ENCODE measurements around the gene PEG3. TPM values are rescaled to one million over a fixed set of nuclear protein-coding genes. Genes with fewer than 3 reads are reported as not detected.
"Not testable (repeated sequence)": the region's sequence is repeated elsewhere in the genome, so short reads cannot be mapped to it uniquely, and the experiment has no call there.

Gene PEG3
- total and polyA plus RNA-seq, 2 donors (not counting 1 experiment from before 2014, with no cell fraction given), result 0.01 TPM; not detected in 1

DNA sequence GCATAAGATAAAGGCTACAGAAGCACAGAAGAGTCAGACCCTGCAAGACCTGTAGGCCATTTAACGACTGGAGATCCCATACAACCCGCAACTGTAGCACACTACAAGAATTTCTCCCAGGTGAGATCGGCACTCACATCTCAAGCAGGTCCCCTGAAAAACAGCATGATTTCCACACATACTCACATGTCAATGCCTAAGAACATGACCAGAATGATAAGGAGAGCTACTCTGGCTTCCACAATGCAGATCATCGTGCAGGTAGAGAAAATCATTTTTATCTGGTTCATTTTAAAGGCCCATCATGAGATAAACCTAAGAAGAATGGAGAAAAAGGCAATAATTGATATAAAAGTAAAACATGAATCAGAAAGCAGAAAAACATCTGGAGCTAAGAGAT is 17.5 kb upstream of the PEG3 start:
- ChIA-PET CTCF (no interaction called here), POLR2A (no interaction called here)
- Histone ChIP-seq H3K79me2 (ENCODE audit: control insufficient read depth, insufficient read depth, low read length) (no peaks in the 10 kb centered on the region), H4K20me1 (ENCODE audit: control insufficient read depth, insufficient read depth, low read length, poor library complexity, severe bottlenecking) (no peaks in the 10 kb centered on the region), H3K9ac (ENCODE audit: low read length) (no peak overlapping the region), H3K4me2 (replicated peaks; ENCODE audit: low read depth, low read length, poor library complexity, severe bottlenecking) (no peak overlapping the region), H3K36me3 (replicated peaks in 1 of 2; ENCODE audit: control extremely low read depth in 1 of 2, control insufficient read depth in 1 of 2, extremely low read depth in 1 of 2, insufficient read depth in 2 of 2, low read length in 1 of 2) (no peaks in the 10 kb centered on the region), H3K9me3 (ENCODE audit: control extremely low read depth in 1 of 3, control insufficient read depth in 2 of 3, insufficient read depth in 1 of 3, low read length in 2 of 3) (peaks cover 0 to 16% (median 8%) of the 10 kb centered on the region in 3 donors), H2AFZ (ENCODE audit: insufficient read depth, low read depth, low read length, poor library complexity, severe bottlenecking) (no peak overlapping the region), H3K27ac (ENCODE audit: low read length in 2 of 2) (no peak overlapping the region), H3K4me3 (ENCODE audit: control extremely low read depth in 1 of 5, extremely low read depth in 1 of 5, insufficient read depth in 1 of 5, low read depth in 2 of 5, low read length in 4 of 5) (no peak overlapping the region), H3K4me1 (ENCODE audit: control insufficient read depth in 2 of 2, insufficient read depth in 2 of 2, low read length in 2 of 2) (no peaks in the 10 kb centered on the region), H3K27me3 (replicated peaks in 1 of 4; ENCODE audit: control extremely low read depth in 1 of 4, control insufficient read depth in 3 of 4, insufficient read depth in 4 of 4, low read length in 3 of 4) (no peaks in the 10 kb centered on the region)
- Mint-ChIP-seq H3K9me3 (ENCODE audit: insufficient read depth) (peaks cover 8% of the 10 kb centered on the region), H3K27ac (no peak overlapping the region), H3K27me3 (peaks cover 4% of the 10 kb centered on the region), H3K4me3 (no peak overlapping the region), H3K4me1 (no peaks in the 10 kb centered on the region)
- intact Hi-C loops (cut with micrococcal nuclease), result no loop called here
- no peak for TF ChIP-seq EZH2 (IDR thresholded peaks at IDR 0.05; ENCODE audit: borderline replicate concordance, insufficient read depth, low read depth, low read length, poor library complexity, severe bottlenecking)
- TF ChIP-seq, protein P1, sequence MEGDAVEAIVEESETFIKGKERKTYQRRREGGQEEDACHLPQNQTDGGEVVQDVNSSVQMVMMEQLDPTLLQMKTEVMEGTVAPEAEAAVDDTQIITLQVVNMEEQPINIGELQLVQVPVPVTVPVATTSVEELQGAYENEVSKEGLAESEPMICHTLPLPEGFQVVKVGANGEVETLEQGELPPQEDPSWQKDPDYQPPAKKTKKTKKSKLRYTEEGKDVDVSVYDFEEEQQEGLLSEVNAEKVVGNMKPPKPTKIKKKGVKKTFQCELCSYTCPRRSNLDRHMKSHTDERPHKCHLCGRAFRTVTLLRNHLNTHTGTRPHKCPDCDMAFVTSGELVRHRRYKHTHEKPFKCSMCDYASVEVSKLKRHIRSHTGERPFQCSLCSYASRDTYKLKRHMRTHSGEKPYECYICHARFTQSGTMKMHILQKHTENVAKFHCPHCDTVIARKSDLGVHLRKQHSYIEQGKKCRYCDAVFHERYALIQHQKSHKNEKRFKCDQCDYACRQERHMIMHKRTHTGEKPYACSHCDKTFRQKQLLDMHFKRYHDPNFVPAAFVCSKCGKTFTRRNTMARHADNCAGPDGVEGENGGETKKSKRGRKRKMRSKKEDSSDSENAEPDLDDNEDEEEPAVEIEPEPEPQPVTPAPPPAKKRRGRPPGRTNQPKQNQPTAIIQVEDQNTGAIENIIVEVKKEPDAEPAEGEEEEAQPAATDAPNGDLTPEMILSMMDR (IDR thresholded peaks at IDR 0.05), result no peak
- 100% methylated on average over 3 of the region's 4 CpGs for WGBS (ENCODE audit: insufficient coverage)
- no peak for ATAC-seq (ENCODE audit: low read depth)
- no peak for DNase-seq

DNA sequence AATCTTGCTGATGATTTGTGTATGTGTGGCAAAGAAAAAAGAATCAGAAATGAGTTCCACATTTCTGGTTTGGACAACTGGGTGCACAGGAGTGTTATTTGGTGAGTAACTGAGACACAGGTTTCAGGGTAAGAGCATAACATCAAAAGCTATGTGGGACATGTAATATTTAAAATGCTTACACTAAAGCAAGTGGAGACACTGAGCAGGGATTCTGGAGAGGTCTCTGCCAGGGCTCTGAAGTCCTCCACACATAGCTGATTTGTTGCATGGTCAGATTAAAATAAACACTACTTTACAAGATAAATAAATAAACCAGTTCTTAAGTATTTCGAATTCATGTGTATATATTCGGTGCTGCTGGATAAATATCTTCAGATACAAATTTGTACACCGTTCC is 16.3 kb upstream of the PEG3 start:
- H3K4me1 ChIP-seq (ENCODE audit: control insufficient read depth in 2 of 2, insufficient read depth in 2 of 2, low read length in 2 of 2), result no peaks in the 10 kb centered on the region
- no peak overlapping the region for H3K4me3 ChIP-seq (ENCODE audit: control extremely low read depth in 1 of 5, extremely low read depth in 1 of 5, insufficient read depth in 1 of 5, low read depth in 2 of 5, low read length in 4 of 5)
- POLR2A ChIA-PET, result no interaction called here
- no peak overlapping the region for H3K4me2 ChIP-seq (replicated peaks; ENCODE audit: low read depth, low read length, poor library complexity, severe bottlenecking)
- H3K27ac ChIP-seq (ENCODE audit: low read length in 2 of 2), result no peak overlapping the region
- H3K27me3 ChIP-seq (replicated peaks in 1 of 4; ENCODE audit: control extremely low read depth in 1 of 4, control insufficient read depth in 3 of 4, insufficient read depth in 4 of 4, low read length in 3 of 4), result no peaks in the 10 kb centered on the region
- H3K9ac ChIP-seq (ENCODE audit: low read length), result no peak overlapping the region
- TF ChIP-seq, protein P1 (IDR thresholded peaks at IDR 0.05), result no peak
- no peak for TF ChIP-seq EZH2 (IDR thresholded peaks at IDR 0.05; ENCODE audit: borderline replicate concordance, insufficient read depth, low read depth, low read length, poor library complexity, severe bottlenecking)
- peaks cover 4% of the 10 kb centered on the region for H3K27me3 Mint-ChIP-seq
- no peaks in the 10 kb centered on the region for H4K20me1 ChIP-seq (ENCODE audit: control insufficient read depth, insufficient read depth, low read length, poor library complexity, severe bottlenecking)
- CTCF ChIA-PET, result interaction anchor here (0.6 kb wide), 1 partner anchor 49 kb away, joined by 5 read pairs; no protein-coding TSS in a partner anchor
- H3K4me1 Mint-ChIP-seq, result no peaks in the 10 kb centered on the region
- H3K4me3 Mint-ChIP-seq, result no peak overlapping the region
- H3K27ac Mint-ChIP-seq, result no peak overlapping the region
- H3K9me3 Mint-ChIP-seq (ENCODE audit: insufficient read depth), result peaks cover 8% of the 10 kb centered on the region
- peaks cover 0 to 16% (median 8%) of the 10 kb centered on the region in 3 donors for H3K9me3 ChIP-seq (ENCODE audit: control extremely low read depth in 1 of 3, control insufficient read depth in 2 of 3, insufficient read depth in 1 of 3, low read length in 2 of 3)
- no CpG with 5 or more reads among the region's 3 CpGs for WGBS (ENCODE audit: insufficient coverage)
- no peaks in the 10 kb centered on the region for H3K79me2 ChIP-seq (ENCODE audit: control insufficient read depth, insufficient read depth, low read length)
- no peak overlapping the region for H2AFZ ChIP-seq (ENCODE audit: insufficient read depth, low read depth, low read length, poor library complexity, severe bottlenecking)
- DNase-seq, result no peak
- ATAC-seq (ENCODE audit: low read depth), result no peak
- intact Hi-C loops (cut with micrococcal nuclease), result no loop called here
- H3K36me3 ChIP-seq (replicated peaks in 1 of 2; ENCODE audit: control extremely low read depth in 1 of 2, control insufficient read depth in 1 of 2, extremely low read depth in 1 of 2, insufficient read depth in 2 of 2, low read length in 1 of 2), result no peaks in the 10 kb centered on the region

DNA sequence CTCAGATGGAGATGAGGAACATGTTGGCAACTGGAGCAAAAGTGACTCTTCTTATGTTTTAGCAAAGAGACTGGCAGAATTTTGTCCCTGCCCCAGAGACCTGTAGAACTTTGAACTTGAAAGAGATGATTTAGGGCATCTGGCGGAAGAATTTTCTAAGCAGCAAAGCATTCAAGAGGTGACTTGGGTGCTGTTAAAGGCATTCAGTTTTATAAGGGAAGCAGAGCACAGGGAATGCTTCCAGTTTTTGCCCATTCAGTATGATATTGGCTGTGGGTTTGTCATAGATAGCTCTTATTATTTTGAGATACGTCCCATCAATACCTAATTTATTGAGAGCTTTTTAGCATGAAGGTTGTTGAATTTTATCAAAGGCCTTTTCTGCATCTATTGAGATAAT is 11.8 kb upstream of the PEG3 start:
- H2AFZ ChIP-seq (ENCODE audit: insufficient read depth, low read depth, low read length, poor library complexity, severe bottlenecking); CTCF ChIA-PET; intact Hi-C loops (cut with micrococcal nuclease); H3K4me2 ChIP-seq (replicated peaks; ENCODE audit: low read depth, low read length, poor library complexity, severe bottlenecking); H3K27ac ChIP-seq (ENCODE audit: low read length in 2 of 2); H3K4me1 Mint-ChIP-seq; H3K27me3 Mint-ChIP-seq; DNase-seq; H3K36me3 ChIP-seq (replicated peaks in 1 of 2; ENCODE audit: control extremely low read depth in 1 of 2, control insufficient read depth in 1 of 2, extremely low read depth in 1 of 2, insufficient read depth in 2 of 2, low read length in 1 of 2); H3K4me3 Mint-ChIP-seq; H3K27ac Mint-ChIP-seq; H3K4me1 ChIP-seq (ENCODE audit: control insufficient read depth in 2 of 2, insufficient read depth in 2 of 2, low read length in 2 of 2); H3K9ac ChIP-seq (ENCODE audit: low read length); POLR2A ChIA-PET; ATAC-seq (ENCODE audit: low read depth); H3K27me3 ChIP-seq (replicated peaks in 1 of 4; ENCODE audit: control extremely low read depth in 1 of 4, control insufficient read depth in 3 of 4, insufficient read depth in 4 of 4, low read length in 3 of 4); H4K20me1 ChIP-seq (ENCODE audit: control insufficient read depth, insufficient read depth, low read length, poor library complexity, severe bottlenecking); H3K4me3 ChIP-seq (ENCODE audit: control extremely low read depth in 1 of 5, extremely low read depth in 1 of 5, insufficient read depth in 1 of 5, low read depth in 2 of 5, low read length in 4 of 5); H3K79me2 ChIP-seq (ENCODE audit: control insufficient read depth, insufficient read depth, low read length): not testable (repeated sequence)
- 100% methylated on average over 1 of the region's 2 CpGs for WGBS (ENCODE audit: insufficient coverage)
- H3K9me3 ChIP-seq (ENCODE audit: control extremely low read depth in 1 of 3, control insufficient read depth in 2 of 3, insufficient read depth in 1 of 3, low read length in 2 of 3), result peaks cover 2 to 16% (median 5%) of the 10 kb centered on the region in 3 donors
- peaks cover 10% of the 10 kb centered on the region for H3K9me3 Mint-ChIP-seq (ENCODE audit: insufficient read depth)

Measured in B cell (primary cell).